ENCODE measurements around the gene LRRC36. TPM values are rescaled to one million over a fixed set of nuclear protein-coding genes. Genes with fewer than 3 reads are reported as not detected.

The LRRC36 gene
- polyA plus RNA-seq, 1 donor: 2.5 TPM

DNA sequence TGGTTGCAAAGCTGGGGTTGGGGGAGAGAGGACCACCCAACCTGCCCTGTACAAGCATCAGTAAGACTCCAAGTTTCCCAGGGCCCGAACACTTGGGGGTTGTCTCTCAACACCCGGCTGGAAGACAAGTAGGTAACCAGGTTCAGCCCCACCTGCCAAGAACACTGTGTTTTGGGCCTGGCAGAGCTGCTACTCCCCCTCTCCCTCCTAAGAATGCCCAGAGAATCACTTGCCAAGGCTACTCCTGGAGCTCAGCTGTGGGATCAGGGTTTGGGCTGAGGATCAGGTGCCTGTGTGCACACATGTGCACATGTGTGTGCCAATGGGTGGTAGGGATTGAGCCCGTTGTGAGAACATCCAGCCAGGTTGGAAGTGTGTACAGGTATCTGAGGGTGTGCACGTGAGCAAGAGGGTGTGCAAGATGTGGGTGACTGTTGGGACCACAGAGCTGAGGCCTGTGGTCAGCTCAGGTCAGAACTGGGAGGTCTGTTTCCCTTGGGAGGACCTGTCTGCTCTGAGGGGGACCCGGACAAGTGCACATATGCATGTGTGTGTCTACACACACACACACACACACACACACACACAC is 106.6 kb downstream of the LRRC36 start:
- H3K27me3 ChIP-seq (ENCODE audit: control insufficient read depth, insufficient read depth, low read length): peaks cover 22% of the 10 kb centered on the region
- H3K4me1 ChIP-seq (ENCODE audit: control insufficient read depth, insufficient read depth, low read length): peaks cover 20% of the 10 kb centered on the region
- WGBS (ENCODE audit: insufficient coverage, low lambda C conversion rate): no CpG with 5 or more reads among the region's 5 CpGs
- peaks cover 19% of the 10 kb centered on the region for H3K36me3 ChIP-seq (ENCODE audit: control insufficient read depth, insufficient read depth, low read length)
- no peak overlapping the region for H3K4me3 ChIP-seq (ENCODE audit: low read length)
- no peaks in the 10 kb centered on the region for H3K9me3 ChIP-seq (ENCODE audit: control insufficient read depth, low read depth, low read length)
- no peak for DNase-seq
- no peak overlapping the region for H3K27ac ChIP-seq (ENCODE audit: low read length)

Other genes with a start within 250 kb of the LRRC36 start
- gene PHAF1, start 216.9 kb upstream of the LRRC36 start, polyA plus RNA-seq: 14.3 TPM
- 5.5 TPM for gene B3GNT9, start 175.8 kb upstream of the LRRC36 start, polyA plus RNA-seq
- 13.2 TPM for gene TRADD, start 166.9 kb upstream of the LRRC36 start, polyA plus RNA-seq
- gene FBXL8, start 166.9 kb upstream of the LRRC36 start, polyA plus RNA-seq: 5.0 TPM
- gene HSF4, start 162.1 kb upstream of the LRRC36 start, polyA plus RNA-seq: 8.2 TPM
- gene NOL3, start 156.3 kb upstream of the LRRC36 start, polyA plus RNA-seq: 5.8 TPM
- gene MATCAP1, start 142.9 kb upstream of the LRRC36 start, polyA plus RNA-seq: 29.2 TPM
- 2.1 TPM for gene EXOC3L1, start 136.7 kb upstream of the LRRC36 start, polyA plus RNA-seq
- 67.6 TPM for gene E2F4, start 134.7 kb upstream of the LRRC36 start, polyA plus RNA-seq
- gene ELMO3, start 127.7 kb upstream of the LRRC36 start, polyA plus RNA-seq: 34.0 TPM
- gene TMEM208, start 99.7 kb upstream of the LRRC36 start, polyA plus RNA-seq: 52.8 TPM
- 13.8 TPM for gene FHOD1, start 79.3 kb upstream of the LRRC36 start, polyA plus RNA-seq
- gene SLC9A5, start 77.8 kb upstream of the LRRC36 start, polyA plus RNA-seq: 0.96 TPM
- 9.2 TPM for gene PLEKHG4, start 47.3 kb upstream of the LRRC36 start, polyA plus RNA-seq
- gene KCTD19, start 74 bp upstream of the LRRC36 start, polyA plus RNA-seq: 0.40 TPM
- 57.2 TPM for gene TPPP3, start 66.7 kb downstream of the LRRC36 start, polyA plus RNA-seq
- gene ZDHHC1, start 89.7 kb downstream of the LRRC36 start, polyA plus RNA-seq: 6.9 TPM
- 5.8 TPM for gene HSD11B2, start 104.3 kb downstream of the LRRC36 start, polyA plus RNA-seq
- 93.1 TPM for gene ATP6V0D1, start 154.3 kb downstream of the LRRC36 start, polyA plus RNA-seq
- 0.13 TPM for gene AGRP, start 156.7 kb downstream of the LRRC36 start, polyA plus RNA-seq
- gene RIPOR1, start 202.0 kb downstream of the LRRC36 start, polyA plus RNA-seq: 18.9 TPM
- gene CTCF, start 235.7 kb downstream of the LRRC36 start, polyA plus RNA-seq: 43.6 TPM